HG03025 (cell line): ENCODE results near the gene LCN6.
A peak's percentile ranks its signal among the peaks of the same experiment; 100 is the strongest.
"Not testable (repeated sequence)": the region's sequence is repeated elsewhere in the genome, so short reads cannot be mapped to it uniquely, and the experiment has no call there.

Experiments used
- ATAC-seq: cut with Tn5 transposase; IDR thresholded peaks from one replicate; pipeline ENCODE4 v1.9.1; 2021; ENCODE audit warnings: mild to moderate bottlenecking, moderate library complexity; ENCODE audit not compliant: unreplicated experiment, low FRiP score

Gene LCN6

DNA sequence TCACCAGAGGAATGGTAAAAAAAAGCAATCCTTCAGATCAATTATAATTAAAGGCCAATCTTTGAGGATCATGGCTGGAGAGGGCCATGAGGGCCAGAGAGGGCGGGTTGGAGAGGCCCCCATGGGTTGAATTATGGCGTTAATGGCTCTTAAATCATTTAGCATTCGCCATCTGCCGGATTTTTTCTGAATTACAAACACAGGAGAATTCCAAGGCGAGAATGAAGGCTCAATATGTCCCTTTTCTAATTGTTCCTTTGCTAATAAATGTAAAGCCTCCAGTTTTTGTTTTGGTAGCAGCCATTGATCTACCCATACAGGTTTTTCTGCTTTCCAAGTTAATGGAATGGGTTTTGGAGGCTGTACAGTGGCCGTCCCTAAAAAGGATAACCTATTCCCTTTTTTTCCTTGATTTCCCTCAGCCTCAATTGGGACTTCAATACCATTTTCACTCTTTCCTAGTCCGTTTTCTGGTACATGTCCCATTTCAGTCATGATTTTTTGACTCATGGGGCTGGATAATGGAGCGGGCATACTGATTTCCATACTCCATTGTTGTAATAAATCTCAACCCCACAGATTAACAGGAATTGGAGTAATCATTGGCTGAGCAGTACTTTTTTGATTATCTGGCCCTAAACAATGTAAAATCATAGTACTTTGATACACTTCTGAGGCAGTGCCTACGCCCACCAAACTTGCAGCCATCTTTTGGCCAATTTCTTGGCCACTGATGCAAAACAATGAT, 36.1 kb upstream of the LCN6 start:
- no peak for ATAC-seq

DNA sequence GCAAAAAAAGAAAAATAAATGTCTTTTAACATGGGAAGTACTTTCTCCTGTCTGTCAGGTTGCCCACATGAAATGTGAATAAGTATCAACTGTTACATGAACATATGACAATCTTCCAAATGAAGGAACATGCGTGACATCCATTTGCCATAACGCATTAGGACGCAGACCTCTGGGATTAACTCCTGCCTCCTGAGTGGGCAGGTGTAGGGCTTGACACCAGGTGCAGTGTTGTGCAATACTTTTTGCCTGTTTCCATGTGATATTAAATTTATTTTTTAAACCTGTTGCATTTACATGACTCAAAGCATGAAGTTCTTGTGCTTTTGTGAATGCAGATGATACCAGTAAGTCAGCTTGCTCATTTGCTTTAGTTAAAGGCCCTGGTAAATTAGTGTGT, 34.1 kb upstream of the LCN6 start:
- no peak for ATAC-seq

DNA sequence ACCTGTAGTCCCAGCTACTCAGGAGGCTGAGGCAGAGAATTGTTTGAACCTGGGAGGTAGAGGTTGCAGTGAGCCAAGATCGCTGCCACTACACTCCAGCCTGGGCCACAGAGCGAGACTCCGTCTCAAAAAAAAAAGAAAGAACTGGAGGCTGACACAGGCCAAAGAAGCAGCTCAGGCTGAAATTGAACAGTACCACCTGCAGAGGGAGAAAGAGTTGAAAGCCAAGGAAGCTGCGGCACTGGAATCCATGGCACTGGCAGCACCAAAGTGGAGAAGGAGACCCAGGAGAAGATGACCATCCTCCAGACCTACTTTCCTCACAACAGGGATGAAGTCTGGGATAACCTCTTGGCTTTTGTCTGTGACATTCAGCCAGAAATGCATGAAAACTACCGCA, 31.5 kb upstream of the LCN6 start:
- no peak for ATAC-seq

DNA sequence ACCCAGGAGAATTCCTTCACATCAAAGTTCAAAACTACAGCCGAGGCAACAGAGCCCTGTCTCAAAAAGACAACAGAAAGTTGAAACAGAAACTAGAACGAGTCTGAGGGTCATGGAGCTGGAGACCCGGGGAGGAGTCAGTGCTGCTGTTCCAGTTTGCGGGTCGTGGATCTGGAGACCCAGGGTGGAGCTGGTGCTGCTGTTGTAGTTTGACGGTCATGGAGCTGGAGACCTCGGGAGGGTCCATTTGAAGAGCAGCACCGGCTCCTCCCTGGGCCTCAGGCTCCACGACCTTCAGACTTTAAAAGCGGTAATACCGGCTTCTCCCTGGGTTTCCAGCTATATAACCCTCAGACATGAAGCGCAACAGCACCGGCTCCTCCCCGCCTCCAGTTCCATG, 29.0 kb upstream of the LCN6 start:
- no peak for ATAC-seq

DNA sequence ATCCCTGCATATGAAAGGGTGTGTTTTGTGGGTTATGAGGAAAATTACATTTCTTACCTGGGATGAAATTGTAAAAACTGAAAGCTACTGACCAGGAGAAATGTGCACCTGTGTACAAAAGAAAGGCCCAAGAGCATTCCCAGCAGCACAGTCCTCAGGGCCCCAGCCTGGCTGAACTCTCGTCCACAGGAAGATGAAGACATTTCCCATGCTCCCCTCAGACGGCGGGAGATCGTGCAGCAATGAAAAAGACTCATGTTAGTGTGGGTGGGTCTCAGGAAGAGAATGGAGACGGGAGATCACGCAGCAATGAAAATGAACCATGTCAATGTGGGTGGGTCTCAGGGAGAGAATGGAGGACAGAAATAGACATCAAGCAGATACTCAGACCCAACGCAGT, 28.6 kb upstream of the LCN6 start:
- ATAC-seq: no peak

DNA sequence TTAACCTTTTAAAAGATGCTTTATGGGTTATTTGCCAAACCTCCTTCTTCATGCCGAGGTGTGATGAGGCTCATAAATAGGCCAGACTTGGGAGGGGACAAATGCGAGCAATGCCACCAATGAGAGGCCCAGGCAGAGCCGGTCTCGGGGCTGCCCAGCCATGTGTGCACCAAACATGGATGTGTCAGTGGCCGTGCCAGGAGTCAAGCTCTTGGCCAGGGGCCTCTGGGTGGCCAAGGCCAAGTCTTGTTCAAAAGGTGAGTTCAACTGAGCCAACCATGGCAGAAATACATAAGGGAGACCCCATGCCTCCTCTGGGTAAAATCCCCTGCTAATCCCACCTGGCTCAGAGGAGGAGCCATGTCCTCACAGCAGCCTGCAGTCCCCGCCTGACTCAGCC, 26.9 kb upstream of the LCN6 start:
- ATAC-seq: no peak

DNA sequence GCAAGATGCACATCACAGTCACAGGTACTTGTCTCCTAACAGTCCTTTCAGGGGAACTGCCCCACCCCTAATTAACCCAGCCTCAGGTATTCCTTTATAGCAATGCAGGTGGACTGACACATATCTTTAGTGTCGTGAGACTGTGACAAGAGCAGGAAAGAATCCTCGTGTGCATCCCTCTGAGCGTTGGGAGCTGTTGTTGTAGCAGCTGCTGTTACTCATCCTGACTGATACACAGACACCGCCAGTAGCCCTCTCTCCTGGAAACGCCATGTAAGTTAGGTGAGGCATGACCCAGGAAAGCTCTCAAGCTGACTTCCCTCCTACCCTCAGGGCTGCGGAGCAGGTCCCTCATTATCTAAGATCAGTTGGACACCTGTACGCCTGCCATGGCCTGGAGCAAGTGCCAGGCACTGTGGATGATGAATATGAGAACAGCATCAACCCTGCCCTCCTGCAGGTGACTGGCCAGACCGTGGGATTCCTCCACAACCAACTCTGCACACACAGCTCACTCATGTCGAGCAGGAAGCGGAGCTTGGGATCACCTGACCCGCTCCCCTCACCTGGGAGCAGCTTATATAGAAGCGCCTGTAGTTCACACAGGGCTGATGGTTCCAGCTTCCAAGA, 26.2 kb upstream of the LCN6 start:
- ATAC-seq: no peak

DNA sequence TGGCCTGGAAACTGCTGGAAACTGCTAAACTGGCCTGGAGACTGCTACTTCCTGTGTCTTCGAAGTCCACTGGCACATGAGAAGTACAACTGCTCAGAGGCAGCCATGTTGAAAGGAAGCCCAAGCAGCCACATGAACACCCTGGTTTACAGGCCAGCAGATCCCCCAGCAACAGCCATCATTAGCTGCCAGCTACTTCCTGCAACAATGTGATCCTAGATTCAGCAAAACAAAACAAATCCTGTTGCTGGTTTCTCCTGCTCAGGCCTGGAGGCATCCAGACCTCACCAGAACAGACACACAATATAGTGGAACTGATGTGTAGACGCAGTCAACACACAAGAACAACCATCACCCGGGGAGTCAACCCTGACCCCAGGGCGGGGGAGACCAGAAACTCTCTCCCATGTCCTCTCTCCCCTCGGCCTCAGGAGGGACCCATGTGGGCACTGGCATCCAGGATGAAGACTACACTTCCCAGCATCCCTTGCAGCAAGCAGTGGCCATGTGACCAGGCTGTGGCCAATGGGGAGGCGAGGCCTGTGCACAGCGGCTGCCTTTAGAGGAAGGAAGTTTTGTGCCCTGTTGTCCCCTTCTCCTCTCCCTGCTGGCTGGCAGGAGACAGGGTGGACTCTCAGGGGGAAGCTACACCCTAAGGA, 25.2 kb upstream of the LCN6 start:
- ATAC-seq: no peak

DNA sequence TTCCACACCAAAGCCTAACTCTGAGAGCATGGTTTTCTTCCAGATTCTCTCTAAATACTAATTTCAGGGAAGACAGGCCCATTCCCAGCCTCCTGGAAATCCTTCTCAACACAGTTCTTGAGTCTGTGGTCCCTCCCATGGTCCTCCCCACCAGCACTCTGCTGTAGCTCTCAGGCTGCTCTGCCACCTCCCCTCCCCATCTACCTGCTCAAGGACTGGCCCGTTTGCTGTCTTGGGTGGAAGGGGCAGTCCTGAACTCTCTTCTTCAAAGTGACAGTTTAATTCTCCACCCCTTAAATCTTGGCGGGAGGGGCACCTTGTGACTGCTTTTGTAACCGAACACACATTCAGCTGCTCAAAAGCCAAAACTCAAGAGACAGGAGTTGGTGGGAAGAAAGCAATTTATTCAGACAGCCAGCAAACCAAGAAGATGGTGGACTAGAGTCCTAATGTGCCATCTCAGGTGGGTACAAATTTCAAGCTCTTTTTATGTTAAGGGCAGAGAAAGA, 23.6 kb upstream of the LCN6 start:
- ATAC-seq: no peak

DNA sequence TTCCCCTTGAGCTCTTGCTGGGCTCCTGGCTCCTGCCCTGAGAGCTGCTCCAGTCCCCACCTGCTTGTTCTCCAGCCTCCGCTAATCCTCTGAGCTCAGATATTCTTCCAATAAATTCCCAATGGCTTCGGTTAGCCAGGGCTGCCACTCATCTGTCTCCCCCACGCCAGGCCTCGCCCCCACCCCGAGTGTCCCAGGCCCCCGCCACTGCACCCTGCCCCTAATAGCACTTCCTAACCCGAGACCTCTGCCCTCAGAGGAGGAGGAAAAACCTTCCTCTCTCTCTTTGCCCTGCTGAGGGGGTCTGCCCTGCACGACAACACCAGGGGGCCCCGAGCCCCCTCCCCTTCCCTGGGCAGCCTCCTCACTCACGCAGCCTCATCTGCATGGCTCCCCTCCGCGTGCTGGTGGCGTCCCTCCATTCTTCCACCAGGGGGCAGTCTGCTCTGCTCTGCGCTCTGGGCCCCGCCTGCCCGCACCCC, 21.4 kb upstream of the LCN6 start:
- no peak for ATAC-seq

DNA sequence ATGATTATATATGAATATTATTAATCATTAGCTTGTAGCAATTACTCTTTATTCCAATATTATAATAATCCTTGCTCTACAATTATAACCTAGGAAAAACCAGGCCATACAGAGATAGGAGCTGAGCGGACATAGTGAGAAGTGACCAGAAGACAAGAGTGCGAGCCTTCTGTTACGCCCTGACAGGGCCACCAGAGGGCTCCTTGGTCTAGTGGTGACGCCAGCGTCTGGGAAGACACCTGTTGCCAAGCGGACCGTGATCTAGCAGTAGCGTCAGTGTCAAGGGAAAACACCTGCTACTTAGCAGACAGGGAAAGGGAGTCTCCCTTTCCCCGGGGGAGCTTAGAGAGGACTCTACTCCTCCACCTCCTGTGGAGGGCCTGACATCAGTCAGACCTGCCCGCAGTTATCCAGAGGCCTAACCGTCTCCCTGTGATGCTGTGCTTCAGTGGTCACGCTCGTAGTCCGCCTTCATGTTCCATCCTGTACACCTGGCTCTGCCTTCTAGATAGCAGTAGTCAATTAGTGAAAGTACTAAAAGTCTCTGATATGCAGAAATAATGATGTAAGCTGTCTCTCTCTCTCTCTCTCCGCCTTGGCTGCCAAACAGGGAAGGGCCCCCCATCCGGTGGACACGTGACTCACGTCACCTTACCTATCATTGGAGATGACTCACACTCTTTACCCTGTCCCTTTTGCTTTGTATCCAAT, 18.2 kb upstream of the LCN6 start:
- not testable (repeated sequence) for ATAC-seq

DNA sequence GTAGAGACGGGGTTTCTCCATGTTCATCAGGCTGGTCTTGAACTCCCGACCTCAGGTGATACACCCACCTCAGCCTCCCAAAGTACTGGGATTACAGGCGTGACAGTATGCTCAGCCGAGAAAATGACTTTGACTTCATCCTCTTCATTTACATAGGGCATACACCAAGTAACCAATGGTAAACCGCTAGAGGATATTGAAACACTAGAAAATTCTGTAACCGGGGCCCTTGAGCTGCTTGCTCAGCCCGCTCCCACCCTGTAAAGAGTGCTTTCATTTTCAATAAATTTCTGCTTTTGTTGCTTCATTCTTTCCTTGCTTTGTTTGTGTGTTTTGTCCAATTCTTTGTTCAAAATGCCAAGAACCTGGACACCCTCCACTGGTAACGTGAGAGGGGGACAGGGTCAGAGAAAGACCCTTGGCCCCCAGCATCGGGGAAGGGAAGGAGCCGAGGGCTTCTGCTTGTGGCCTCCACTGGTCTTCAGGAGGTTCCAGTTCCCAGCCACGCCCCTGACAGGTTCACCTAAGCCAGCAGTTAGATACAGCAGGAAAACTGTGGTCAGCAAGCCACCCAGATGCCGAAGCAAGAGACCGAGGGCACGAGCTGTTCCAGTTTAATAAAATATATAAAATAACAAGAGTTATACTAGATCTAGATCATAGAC, 17.6 kb upstream of the LCN6 start:
- peak; percentile 49 for ATAC-seq

DNA sequence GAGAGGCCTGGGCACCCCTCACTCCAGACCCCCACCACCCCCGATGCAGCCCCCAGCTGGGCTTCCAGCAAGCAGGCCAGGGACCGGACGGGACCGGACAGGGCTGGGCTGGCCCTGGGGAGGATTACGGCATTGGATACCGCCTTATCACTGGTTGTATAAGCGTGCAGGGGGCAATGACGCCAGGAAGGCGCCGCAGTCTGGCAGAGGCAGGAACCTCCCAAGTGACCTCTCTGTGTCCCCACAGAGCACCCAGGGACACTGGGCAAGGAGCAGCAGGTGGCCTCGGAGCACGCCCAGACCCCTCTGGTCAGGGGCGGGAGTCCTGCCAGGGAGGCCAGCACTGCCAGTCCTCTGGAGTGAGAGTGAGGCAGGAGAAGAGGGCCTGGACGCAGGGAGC, 16.7 kb upstream of the LCN6 start:
- ATAC-seq: no peak

DNA sequence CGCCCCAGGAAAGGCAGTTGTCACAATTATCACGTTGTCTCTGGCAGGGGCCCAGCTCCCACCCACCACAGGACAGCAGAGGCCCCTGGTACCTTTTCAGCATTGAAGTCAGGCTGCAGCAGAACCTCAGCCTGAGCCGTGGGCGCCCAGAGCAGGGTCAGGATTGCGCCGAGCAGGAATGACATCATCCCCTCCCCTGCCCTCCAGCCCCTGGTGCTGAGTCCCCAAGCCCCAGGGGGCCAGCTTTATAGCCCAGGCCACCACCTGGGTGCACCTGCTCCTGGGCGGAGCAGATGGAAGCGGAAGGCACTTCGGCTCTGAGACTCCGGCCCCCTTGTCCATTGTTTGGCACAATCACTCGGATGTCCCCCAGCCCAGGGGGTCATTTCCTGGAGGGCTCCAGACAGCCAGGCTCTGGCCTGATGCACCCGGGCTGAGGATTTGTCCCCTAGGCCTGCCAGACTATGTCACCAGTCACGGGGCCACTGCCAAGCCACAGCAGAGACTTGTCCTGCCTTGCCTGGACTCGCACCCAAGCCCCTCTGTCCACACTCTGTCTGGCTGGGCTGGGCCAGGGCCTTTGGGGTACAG, 16.1 kb upstream of the LCN6 start, which contains the start of gene LCN15:
Gene LCN15, minus strand, starts transcription at position 218 of the 591 bp plus-strand sequence. Its CDS starts 30 bp downstream, at position 188.
- ATAC-seq: no peak

DNA sequence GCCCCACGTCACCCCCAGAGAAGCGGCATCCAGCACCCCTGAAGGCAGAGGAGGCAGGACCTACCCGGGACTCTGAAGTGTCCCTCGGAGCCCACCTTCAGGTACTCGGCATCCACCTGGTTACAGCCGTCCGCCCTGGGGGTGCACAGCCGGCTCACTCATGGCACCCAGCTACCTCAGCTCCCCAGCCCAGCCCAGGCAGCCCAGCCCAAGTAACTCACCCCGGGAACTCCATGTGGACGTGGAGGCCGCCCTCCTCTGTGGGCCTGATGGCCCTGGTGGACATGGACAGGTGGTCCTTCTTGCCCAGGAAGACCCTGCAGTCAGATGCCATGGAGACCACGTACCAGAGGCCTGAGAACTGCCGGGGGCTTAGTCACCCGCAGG, 15.3 kb upstream of the LCN6 start:
- no peak for ATAC-seq

DNA sequence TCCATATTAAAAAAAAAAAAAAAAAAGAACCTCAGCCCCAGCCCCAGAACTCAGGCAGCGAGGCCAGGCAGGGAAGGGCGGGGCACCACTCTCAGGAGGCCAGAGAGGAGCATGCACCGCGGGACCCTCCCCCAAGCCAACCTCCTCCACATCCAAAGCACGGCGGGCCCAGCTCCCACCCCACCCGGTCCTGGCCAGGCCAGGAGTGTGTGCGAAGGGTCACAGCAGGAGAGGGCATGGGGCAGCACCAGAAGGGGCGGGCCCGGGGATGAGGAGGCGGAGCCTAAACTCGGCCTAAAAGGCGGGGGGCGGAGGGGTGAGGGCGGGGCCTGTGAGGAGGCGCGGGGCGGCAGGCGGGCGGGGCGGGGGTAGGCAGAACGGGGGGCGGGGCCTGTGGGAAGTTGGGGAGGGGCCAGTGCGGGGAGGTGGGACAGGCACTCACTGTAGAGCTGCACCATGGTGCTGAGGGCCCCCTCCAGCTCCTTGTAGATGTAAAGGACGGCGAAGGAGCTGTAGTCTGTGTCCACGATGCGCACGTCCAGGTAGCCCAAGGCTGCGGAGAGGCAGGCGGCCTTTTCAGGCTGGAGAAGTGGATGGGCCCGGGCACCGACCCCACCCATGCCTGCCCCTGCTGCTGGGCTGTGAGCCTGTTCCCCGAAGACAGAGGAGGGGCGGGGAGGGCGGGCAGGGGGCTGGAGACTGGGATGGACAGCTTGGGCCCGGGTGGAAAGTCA, 14.8 kb upstream of the LCN6 start:
- no peak for ATAC-seq

DNA sequence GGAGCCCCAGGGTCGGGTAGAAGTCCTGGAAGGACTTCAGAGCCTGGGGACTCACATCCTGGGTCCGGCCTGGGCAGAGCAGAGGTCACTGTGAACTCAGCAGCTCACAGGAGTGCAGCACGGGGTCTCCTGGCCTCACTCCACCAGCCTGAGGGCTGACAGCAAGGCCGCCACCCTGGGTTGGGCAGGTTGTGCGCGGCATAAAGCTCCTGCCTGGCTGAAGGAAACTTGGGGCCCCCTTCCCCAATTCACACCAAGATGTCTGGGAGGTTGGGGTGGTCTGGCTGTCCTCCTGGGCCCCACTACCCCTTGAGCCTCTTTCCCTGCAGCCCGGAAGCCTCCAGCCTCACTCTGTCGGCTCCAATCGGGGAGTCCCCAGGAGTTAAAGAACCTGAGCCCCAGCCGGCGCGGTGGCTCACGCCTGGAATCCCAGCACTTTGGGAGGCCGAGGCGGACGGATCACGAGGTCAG, 13.9 kb upstream of the LCN6 start:
- no peak for ATAC-seq

DNA sequence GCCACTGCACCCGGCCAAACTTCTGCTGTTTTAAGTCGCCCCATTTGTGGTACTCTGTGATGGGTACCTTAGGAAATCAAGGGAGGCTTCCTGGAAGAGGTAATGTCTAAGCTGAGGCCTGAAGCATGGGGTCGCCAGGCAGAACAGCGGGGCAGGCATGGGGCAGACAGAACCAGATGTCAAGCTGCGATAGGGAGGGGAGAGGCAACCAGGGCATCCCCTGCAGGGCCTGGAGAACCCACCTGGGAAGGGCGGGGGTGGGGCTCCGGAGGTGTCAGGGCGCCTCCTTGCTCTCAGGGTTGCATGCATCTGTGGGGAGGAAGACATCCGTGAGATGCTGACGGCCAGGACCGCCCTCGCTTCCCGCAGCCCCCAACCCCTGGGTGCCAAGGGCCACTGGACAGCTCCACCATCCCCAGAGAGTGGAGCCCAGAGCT, 13.2 kb upstream of the LCN6 start:
- ATAC-seq: no peak
